Body of pancreas (tissue), 4 donors: ENCODE results near the gene RB1. TPM values are rescaled to one million over a fixed set of nuclear protein-coding genes. Genes with fewer than 3 reads are reported as not detected.

ENCODE experiments used
- ATAC-seq: fragments of 150-250 bp; one replicate; pipeline ENCODE4 v1.9.1; 2016
- DNase-seq, 4 donors: peaks; one replicate each; pipeline ENCODE4 v3.0.0-alpha.2; 2019
- H3K27ac ChIP-seq, 4 donors: fragments of 200-600 bp; sonication (generic); 1 replicate in 3 of 4; 2 replicates in 1 of 4; pipeline versions ENCODE4 v1.5.1 to v1.6.1; 2016 to 2019; ENCODE audit warnings: mild to moderate bottlenecking in 1 of 4, mixed read lengths in 1 of 4, moderate library complexity in 1 of 4
- H3K27me3 ChIP-seq, 2 donors: fragments of 200-600 bp; sonication (generic); one replicate each; pipeline ENCODE4 v1.6.0; 2016; ENCODE audit warnings: mild to moderate bottlenecking in 1 of 2
- H3K36me3 ChIP-seq, 2 donors: fragments of 200-600 bp; sonication (generic); replicated peaks in 1 of 2; 2 replicates each; pipeline ENCODE4 v1.5.1; 2016; ENCODE audit warnings: low read depth in 2 of 2; ENCODE audit not compliant: insufficient read depth in 1 of 2
- H3K4me1 ChIP-seq: fragments of 200-600 bp; sonication (generic); one replicate; pipeline ENCODE4 v1.6.0; 2016
- H3K4me3 ChIP-seq, 2 donors: fragments of 200-600 bp; sonication (generic); 1 replicate in 1 of 2; 2 replicates in 1 of 2; pipeline ENCODE4 v1.5.1; 2016 to 2019
- H3K9me3 ChIP-seq, 3 donors: fragments of 200-600 bp; sonication (generic); 1 replicate in 2 of 3; 2 replicates in 1 of 3; pipeline ENCODE4 v1.5.1; 2016
- CTCF ChIP-seq, 7 experiments: fragments of 450-650 bp in 4 of 7; fragments of 200-600 bp in 3 of 7; sonication (generic) in 3 of 7; IDR thresholded peaks; one replicate each; pipeline ENCODE4 v1.5.1; 2016 to 2019; ENCODE audit warnings: antibody characterized with exemption in 7 of 7
- POLR2A ChIP-seq, 3 donors: fragments of 450-650 bp; IDR thresholded peaks; one replicate each; pipeline ENCODE4 v1.6.1; 2016; ENCODE audit warnings: antibody characterized with exemption in 3 of 3, mild to moderate bottlenecking in 2 of 3
- WGBS, 2 donors: methylation state at CpG; one replicate each; pipeline ENCODE4 v1.1.5; 2017; 5-methylcytosine and 5-hydroxymethylcytosine counted together
- intact Hi-C: fragments of 100-400 bp; cut with DNase I; formaldehyde crosslinking; loops from one replicate; pipeline ENCODE4 v1.15.1; 2023
- total RNA-seq, 2 donors: library from RNA; depleted of rRNA; stranded (reverse); fragments of >200 nt; gene quantifications; one replicate each; pipeline ENCODE4 v1.1.0, GENCODE V29; 2016

The RB1 gene
- total RNA-seq, 2 donors from 2014 or later, result 20.5 to 28.0 TPM

- Histone ChIP-seq H3K27me3 (no peaks in the 10 kb centered on the region), H3K27ac (peak overlapping the region in 1 of 4 donors; percentile 26), H3K36me3 (no peaks in the 10 kb centered on the region), H3K4me1 (peaks cover 18% of the 10 kb centered on the region), H3K4me3 (no peak overlapping the region), H3K9me3 (no peaks in the 10 kb centered on the region)
- no peak for ATAC-seq
- 70 to 72% methylated on average over 2 of the region's 2 CpGs for WGBS, 2 donors
- no peak for DNase-seq
- intact Hi-C loops, result no loop called here
- no peak for TF ChIP-seq CTCF (IDR thresholded peaks at IDR 0.05)
- TF ChIP-seq POLR2A (IDR thresholded peaks at IDR 0.05), result no peak
These were observed 133.2 kb downstream of the RB1 start for GRCh38 chr13:48436661-48437288.

GRCh38 chr13:48437371-48437770 lies 133.8 kb downstream of the RB1 start:
- H3K4me1 ChIP-seq, result peaks cover 12% of the 10 kb centered on the region
- 6 to 16% methylated on average over 3 of the region's 3 CpGs for WGBS, 2 donors
- DNase-seq (peak; percentile 26 to 55 (median 40)), ATAC-seq (peak; percentile 30)
- intact Hi-C loops, result no loop called here
- H3K4me3 ChIP-seq, result no peak overlapping the region
- no peaks in the 10 kb centered on the region for H3K36me3 ChIP-seq
- H3K27me3 ChIP-seq, result no peaks in the 10 kb centered on the region
- no peaks in the 10 kb centered on the region for H3K9me3 ChIP-seq
- TF ChIP-seq CTCF (IDR thresholded peaks at IDR 0.05) (no peak), POLR2A (IDR thresholded peaks at IDR 0.05) (no peak)
- H3K27ac ChIP-seq, result peak overlapping the region in 2 of 4 donors; percentile 10 to 38

DNA sequence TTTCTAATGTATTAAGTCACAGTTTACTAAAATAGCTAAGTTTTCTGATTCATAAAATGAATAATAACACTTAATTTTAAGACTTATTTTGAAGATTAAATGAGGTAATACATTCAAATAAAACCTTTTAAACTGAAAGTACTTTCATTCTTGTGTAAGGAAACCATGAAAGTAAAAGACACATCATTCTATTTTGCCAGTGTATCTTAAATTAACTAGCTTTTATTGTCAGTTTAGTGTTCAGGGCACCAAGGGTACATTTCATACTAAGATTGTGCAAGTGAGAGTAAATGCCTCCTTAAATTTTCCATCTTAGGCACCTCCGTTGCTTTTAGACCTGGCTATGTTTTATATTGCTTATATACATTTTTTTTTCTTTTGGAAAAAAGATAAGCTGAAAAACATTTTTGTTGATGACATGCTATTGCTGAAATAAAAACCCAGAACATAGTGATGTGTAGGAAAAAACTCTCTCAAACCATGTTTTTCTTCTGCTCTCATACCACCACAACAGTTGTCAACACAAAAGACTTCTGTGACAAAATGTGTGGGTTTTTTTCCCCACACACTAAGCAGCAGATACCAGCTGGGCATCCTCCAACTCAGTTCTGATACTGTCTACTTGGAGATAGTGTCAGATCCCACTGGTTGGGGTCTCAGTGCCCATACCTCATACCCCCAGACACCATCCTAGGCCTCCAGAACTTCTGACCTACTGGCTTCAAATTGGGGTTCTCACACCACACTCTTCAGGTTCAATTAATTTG lies 140.1 kb downstream of the RB1 start:
- Histone ChIP-seq H3K27ac (no peak overlapping the region), H3K27me3 (no peaks in the 10 kb centered on the region), H3K9me3 (no peaks in the 10 kb centered on the region), H3K4me3 (no peak overlapping the region), H3K36me3 (no peaks in the 10 kb centered on the region), H3K4me1 (no peaks in the 10 kb centered on the region)
- DNase-seq (no peak), ATAC-seq (no peak)
- TF ChIP-seq CTCF (IDR thresholded peaks at IDR 0.05) (no peak), POLR2A (IDR thresholded peaks at IDR 0.05) (no peak)
- intact Hi-C loops, result no loop called here
- WGBS, 2 donors, result 87 to 100% methylated on average over 1 of the region's 1 CpG

GRCh38 chr13:48446464-48446863 lies 142.9 kb downstream of the RB1 start:
- Histone ChIP-seq H3K4me3 (no peak overlapping the region), H3K36me3 (no peaks in the 10 kb centered on the region), H3K27me3 (no peaks in the 10 kb centered on the region), H3K27ac (peak overlapping the region in 1 of 4 donors; percentile 5), H3K9me3 (no peaks in the 10 kb centered on the region), H3K4me1 (no peaks in the 10 kb centered on the region)
- 93 to 96% methylated on average over 1 of the region's 1 CpG for WGBS, 2 donors
- DNase-seq (no peak), ATAC-seq (no peak)
- intact Hi-C loops, result no loop called here
- TF ChIP-seq POLR2A (IDR thresholded peaks at IDR 0.05) (no peak), CTCF (IDR thresholded peaks at IDR 0.05) (no peak)
